GM12878 (cell line): ENCODE measurements around the gene HIPK4. TPM values are rescaled to one million over a fixed set of nuclear protein-coding genes. Genes with fewer than 3 reads are reported as not detected.

Experiments
- ASH2L ChIP-seq: fragments of 300-600, 200-600 bp; sonication (generic); IDR thresholded peaks from 2 replicates; pipeline ENCODE4 v1.6.1; 2017; ENCODE audit warnings: low read depth, mild to moderate bottlenecking, borderline replicate concordance
- polyA plus RNA-seq, 11 experiments: library from polyadenylated mRNA; depleted of rRNA in 4 of 11; unstranded in 6 of 11; stranded (reverse) in 5 of 11; fragments of >200 nt; fragmentation: Nextera tagmentation in 4 of 11; fragmentation: Illumina TruSeq in 1 of 11; extraction: Ambion mirVana in 4 of 11; extraction: Trizol in 1 of 11; gene quantifications; 1 replicate in 1 of 11; 2 replicates in 10 of 11; pipeline versions ENCODE4 v1.2.1 to v1.2.3, GENCODE V29; 2011 to 2016; ENCODE audit warnings: inconsistent platforms in 2 of 11, missing spikeins in 2 of 11, low read depth in 1 of 11
- total RNA-seq, 4 experiments: library from RNA; depleted of rRNA in 3 of 4; stranded (reverse); fragments of >200 nt in 3 of 4; fragmentation: Illumina TruSeq in 1 of 4; extraction: Trizol in 1 of 4; gene quantifications; 2 replicates each; pipeline versions ENCODE4 v1.2.1 to v1.2.3, GENCODE V29; 2013 to 2021
- TF ChIP-seq, protein P1 (sequence below): IDR thresholded peaks from 2 replicates; pipeline ENCODE4 v1.6.1; 2012; ENCODE audit warnings: improper control_type of control experiment, low read depth, low read length; ENCODE audit not compliant: insufficient replicate concordance
- TF ChIP-seq, protein P2 (sequence below): fragments of 450-650 bp; formaldehyde crosslinking; IDR thresholded peaks from 2 replicates; pipeline ENCODE4 v1.5.0; 2022; ENCODE audit warnings: mild to moderate bottlenecking, missing genetic modification characterization

The HIPK4 gene
- total and polyA plus RNA-seq, 10 of the 15 experiments (the other 5 are each of a cell fraction or from before 2014, with no cell fraction given) = 0.07 to 0.13 (median 0.08) TPM; not detected in 7

- TF ChIP-seq, protein P1, sequence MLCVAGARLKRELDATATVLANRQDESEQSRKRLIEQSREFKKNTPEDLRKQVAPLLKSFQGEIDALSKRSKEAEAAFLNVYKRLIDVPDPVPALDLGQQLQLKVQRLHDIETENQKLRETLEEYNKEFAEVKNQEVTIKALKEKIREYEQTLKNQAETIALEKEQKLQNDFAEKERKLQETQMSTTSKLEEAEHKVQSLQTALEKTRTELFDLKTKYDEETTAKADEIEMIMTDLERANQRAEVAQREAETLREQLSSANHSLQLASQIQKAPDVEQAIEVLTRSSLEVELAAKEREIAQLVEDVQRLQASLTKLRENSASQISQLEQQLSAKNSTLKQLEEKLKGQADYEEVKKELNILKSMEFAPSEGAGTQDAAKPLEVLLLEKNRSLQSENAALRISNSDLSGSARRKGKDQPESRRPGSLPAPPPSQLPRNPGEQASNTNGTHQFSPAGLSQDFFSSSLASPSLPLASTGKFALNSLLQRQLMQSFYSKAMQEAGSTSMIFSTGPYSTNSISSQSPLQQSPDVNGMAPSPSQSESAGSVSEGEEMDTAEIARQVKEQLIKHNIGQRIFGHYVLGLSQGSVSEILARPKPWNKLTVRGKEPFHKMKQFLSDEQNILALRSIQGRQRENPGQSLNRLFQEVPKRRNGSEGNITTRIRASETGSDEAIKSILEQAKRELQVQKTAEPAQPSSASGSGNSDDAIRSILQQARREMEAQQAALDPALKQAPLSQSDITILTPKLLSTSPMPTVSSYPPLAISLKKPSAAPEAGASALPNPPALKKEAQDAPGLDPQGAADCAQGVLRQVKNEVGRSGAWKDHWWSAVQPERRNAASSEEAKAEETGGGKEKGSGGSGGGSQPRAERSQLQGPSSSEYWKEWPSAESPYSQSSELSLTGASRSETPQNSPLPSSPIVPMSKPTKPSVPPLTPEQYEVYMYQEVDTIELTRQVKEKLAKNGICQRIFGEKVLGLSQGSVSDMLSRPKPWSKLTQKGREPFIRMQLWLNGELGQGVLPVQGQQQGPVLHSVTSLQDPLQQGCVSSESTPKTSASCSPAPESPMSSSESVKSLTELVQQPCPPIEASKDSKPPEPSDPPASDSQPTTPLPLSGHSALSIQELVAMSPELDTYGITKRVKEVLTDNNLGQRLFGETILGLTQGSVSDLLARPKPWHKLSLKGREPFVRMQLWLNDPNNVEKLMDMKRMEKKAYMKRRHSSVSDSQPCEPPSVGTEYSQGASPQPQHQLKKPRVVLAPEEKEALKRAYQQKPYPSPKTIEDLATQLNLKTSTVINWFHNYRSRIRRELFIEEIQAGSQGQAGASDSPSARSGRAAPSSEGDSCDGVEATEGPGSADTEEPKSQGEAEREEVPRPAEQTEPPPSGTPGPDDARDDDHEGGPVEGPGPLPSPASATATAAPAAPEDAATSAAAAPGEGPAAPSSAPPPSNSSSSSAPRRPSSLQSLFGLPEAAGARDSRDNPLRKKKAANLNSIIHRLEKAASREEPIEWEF = no peak
- no peak for TF ChIP-seq ASH2L
- TF ChIP-seq, protein P2, sequence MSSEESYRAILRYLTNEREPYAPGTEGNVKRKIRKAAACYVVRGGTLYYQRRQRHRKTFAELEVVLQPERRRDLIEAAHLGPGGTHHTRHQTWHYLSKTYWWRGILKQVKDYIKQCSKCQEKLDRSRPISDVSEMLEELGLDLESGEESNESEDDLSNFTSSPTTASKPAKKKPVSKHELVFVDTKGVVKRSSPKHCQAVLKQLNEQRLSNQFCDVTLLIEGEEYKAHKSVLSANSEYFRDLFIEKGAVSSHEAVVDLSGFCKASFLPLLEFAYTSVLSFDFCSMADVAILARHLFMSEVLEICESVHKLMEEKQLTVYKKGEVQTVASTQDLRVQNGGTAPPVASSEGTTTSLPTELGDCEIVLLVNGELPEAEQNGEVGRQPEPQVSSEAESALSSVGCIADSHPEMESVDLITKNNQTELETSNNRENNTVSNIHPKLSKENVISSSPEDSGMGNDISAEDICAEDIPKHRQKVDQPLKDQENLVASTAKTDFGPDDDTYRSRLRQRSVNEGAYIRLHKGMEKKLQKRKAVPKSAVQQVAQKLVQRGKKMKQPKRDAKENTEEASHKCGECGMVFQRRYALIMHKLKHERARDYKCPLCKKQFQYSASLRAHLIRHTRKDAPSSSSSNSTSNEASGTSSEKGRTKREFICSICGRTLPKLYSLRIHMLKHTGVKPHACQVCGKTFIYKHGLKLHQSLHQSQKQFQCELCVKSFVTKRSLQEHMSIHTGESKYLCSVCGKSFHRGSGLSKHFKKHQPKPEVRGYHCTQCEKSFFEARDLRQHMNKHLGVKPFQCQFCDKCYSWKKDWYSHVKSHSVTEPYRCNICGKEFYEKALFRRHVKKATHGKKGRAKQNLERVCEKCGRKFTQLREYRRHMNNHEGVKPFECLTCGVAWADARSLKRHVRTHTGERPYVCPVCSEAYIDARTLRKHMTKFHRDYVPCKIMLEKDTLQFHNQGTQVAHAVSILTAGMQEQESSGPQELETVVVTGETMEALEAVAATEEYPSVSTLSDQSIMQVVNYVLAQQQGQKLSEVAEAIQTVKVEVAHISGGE (CRISPR knock-in tag) = no peak
- TF ChIP-seq, all 136 proteins: peak for 0
Observed at GRCh38 chr19:40413291-40413845, 23.4 kb upstream of the HIPK4 start, which contains the start of gene PRX (continued).
